HG02884 (cell line): ENCODE measurements around the gene PTPRG.

ENCODE experiments used
- ATAC-seq: cut with Tn5 transposase; IDR thresholded peaks from one replicate; pipeline ENCODE4 v1.9.1; 2021; ENCODE audit warnings: mild to moderate bottlenecking, moderate library complexity; ENCODE audit not compliant: unreplicated experiment

The PTPRG gene

GRCh38 chr3:62164746-62165145 lies 603.4 kb downstream of the PTPRG start:
- ATAC-seq: no peak

- no peak for ATAC-seq
Observed at GRCh38 chr3:62167566-62168262, 606.3 kb downstream of the PTPRG start.

- no peak for ATAC-seq
Observed at GRCh38 chr3:62168356-62168755, 607.0 kb downstream of the PTPRG start.

- ATAC-seq: no peak
Observed at GRCh38 chr3:62169906-62170660, 608.7 kb downstream of the PTPRG start.

GRCh38 chr3:62171789-62172188 lies 610.4 kb downstream of the PTPRG start:
- ATAC-seq: no peak

- no peak for ATAC-seq
Observed at GRCh38 chr3:62172199-62172598, 610.8 kb downstream of the PTPRG start.

- no peak for ATAC-seq
Observed at GRCh38 chr3:62173939-62174515, 612.7 kb downstream of the PTPRG start.

- ATAC-seq: no peak
Observed at GRCh38 chr3:62175161-62175560, 613.8 kb downstream of the PTPRG start.

GRCh38 chr3:62178032-62178431 lies 616.7 kb downstream of the PTPRG start:
- ATAC-seq: no peak

GRCh38 chr3:62178739-62179600 lies 617.6 kb downstream of the PTPRG start:
- no peak for ATAC-seq

GRCh38 chr3:62180514-62180913 lies 619.1 kb downstream of the PTPRG start:
- ATAC-seq: no peak

GRCh38 chr3:62183087-62183486 lies 621.7 kb downstream of the PTPRG start:
- no peak for ATAC-seq

- ATAC-seq: no peak
Observed at GRCh38 chr3:62183969-62184368, 622.6 kb downstream of the PTPRG start.

GRCh38 chr3:62184559-62184958 lies 623.2 kb downstream of the PTPRG start:
- ATAC-seq: no peak

GRCh38 chr3:62187022-62187431 lies 625.7 kb downstream of the PTPRG start:
- ATAC-seq: no peak

GRCh38 chr3:62188681-62189375 lies 627.5 kb downstream of the PTPRG start:
- ATAC-seq: peak; percentile 95

- no peak for ATAC-seq
Observed at GRCh38 chr3:62189376-62189698, 628.0 kb downstream of the PTPRG start.

GRCh38 chr3:62192891-62193290 lies 631.5 kb downstream of the PTPRG start:
- no peak for ATAC-seq

- ATAC-seq: no peak
Observed at GRCh38 chr3:62193586-62194345, 632.4 kb downstream of the PTPRG start.
